MM.1S (cell line): ENCODE measurements around the gene VPS26A.
A peak's percentile ranks its signal among the peaks of the same experiment; 100 is the strongest.

Experiments used
- DNase-seq: peaks from one replicate; pipeline ENCODE4 v3.0.0-alpha.2; 2015
- H2AFZ ChIP-seq: fragments of 300-600 bp; sonication (generic); 2 replicates; pipeline ENCODE4 v1.6.0; 2016; ENCODE audit warnings: antibody characterized with exemption, low read length
- H3F3A ChIP-seq: fragments of 300-600 bp; sonication (generic); 2 replicates; pipeline ENCODE4 v1.6.1; 2016; ENCODE audit warnings: mild to moderate bottlenecking, antibody characterized with exemption, low read length, moderate library complexity, mixed read lengths; ENCODE audit not compliant: insufficient read depth
- H3K27ac ChIP-seq: fragments of 300-600 bp; sonication (generic); 2 replicates; pipeline ENCODE4 v1.5.1; 2016; ENCODE audit warnings: mild to moderate bottlenecking, low read length
- H3K27me3 ChIP-seq: fragments of 300-600 bp; sonication (generic); replicated peaks from 2 replicates; pipeline ENCODE4 v1.6.0; 2016; ENCODE audit warnings: low read length; ENCODE audit not compliant: insufficient read depth
- H3K36me3 ChIP-seq: fragments of 300-600 bp; sonication (generic); replicated peaks from 2 replicates; pipeline ENCODE4 v1.6.1; 2016; ENCODE audit warnings: mild to moderate bottlenecking, low read length, mixed read lengths; ENCODE audit not compliant: insufficient read depth
- H3K4me1 ChIP-seq: fragments of 300-600 bp; sonication (generic); 2 replicates; pipeline ENCODE4 v1.6.1; 2016; ENCODE audit warnings: low read length, mixed read lengths
- H3K4me2 ChIP-seq: fragments of 300-600 bp; sonication (generic); 2 replicates; pipeline ENCODE4 v1.6.0; 2016; ENCODE audit warnings: low read depth, low read length
- H3K4me3 ChIP-seq: fragments of 300-600 bp; sonication (generic); 2 replicates; pipeline ENCODE4 v1.5.1; 2016; ENCODE audit warnings: low read length, mixed read lengths
- H3K79me2 ChIP-seq: fragments of 300-600 bp; sonication (generic); 2 replicates; pipeline ENCODE4 v1.6.1; 2016; ENCODE audit warnings: mixed run types, low read length, mixed read lengths
- H3K9ac ChIP-seq: fragments of 300-600 bp; sonication (generic); 2 replicates; pipeline ENCODE4 v1.6.1; 2016; ENCODE audit warnings: low read length, mixed read lengths
- H3K9me2 ChIP-seq: fragments of 300-600 bp; sonication (generic); replicated peaks from 2 replicates; pipeline ENCODE4 v1.6.1; 2016; ENCODE audit warnings: mild to moderate bottlenecking, low read length, mixed read lengths; ENCODE audit not compliant: insufficient read depth
- H3K9me3 ChIP-seq: fragments of 300-600 bp; sonication (generic); replicated peaks from 2 replicates; pipeline ENCODE4 v1.6.1; 2016; ENCODE audit warnings: mild to moderate bottlenecking, low read length, mixed read lengths; ENCODE audit not compliant: insufficient read depth
- H4K20me1 ChIP-seq: fragments of 300-600 bp; sonication (generic); 2 replicates; pipeline ENCODE4 v1.6.1; 2016; ENCODE audit warnings: mild to moderate bottlenecking, low read length, moderate library complexity, mixed read lengths; ENCODE audit not compliant: insufficient read depth
- CTCF ChIP-seq: fragments of 300-600 bp; sonication (generic); IDR thresholded peaks from 2 replicates; pipeline ENCODE4 v1.5.1; 2016; ENCODE audit warnings: antibody characterized with exemption, low read length, mixed read lengths
- EZH2 ChIP-seq: fragments of 300-600 bp; sonication (generic); optimal IDR thresholded peaks from 2 replicates; pipeline ENCODE3; 2017; ENCODE audit warnings: low read depth, mild to moderate bottlenecking, antibody characterized with exemption, low read length, mixed read lengths
- EZH2phosphoT487 ChIP-seq: fragments of 300-600 bp; sonication (generic); IDR thresholded peaks from 2 replicates; pipeline ENCODE4 v1.6.1; 2018; ENCODE audit warnings: antibody characterized with exemption, low read length

The VPS26A gene

GRCh38 chr10:69089638-69090599 is 34.1 kb upstream of the VPS26A start:
- no peaks in the 10 kb centered on the region for H3K27me3 ChIP-seq
- peaks cover 35% of the 10 kb centered on the region for H3K4me1 ChIP-seq
- peak overlapping the region; percentile 77 for H3K4me3 ChIP-seq
- TF ChIP-seq EZH2phosphoT487: no peak
- no peak for TF ChIP-seq CTCF
- no peak for TF ChIP-seq EZH2
- H3F3A ChIP-seq: peaks cover 57% of the 10 kb centered on the region
- no peak overlapping the region for H2AFZ ChIP-seq
- H4K20me1 ChIP-seq: peaks cover 6% of the 10 kb centered on the region; the same call in 1 of the 2 replicates
- peak overlapping the region; percentile 97 for H3K4me2 ChIP-seq
- no peaks in the 10 kb centered on the region for H3K36me3 ChIP-seq
- peak overlapping the region; percentile 95 for H3K27ac ChIP-seq
- peak; percentile 82 for DNase-seq
- H3K9me3 ChIP-seq: no peaks in the 10 kb centered on the region
- H3K9ac ChIP-seq: peak overlapping the region; percentile 95
- H3K79me2 ChIP-seq: peaks cover 68% of the 10 kb centered on the region
- no peaks in the 10 kb centered on the region for H3K9me2 ChIP-seq

- peaks cover 35% of the 10 kb centered on the region for H3K4me1 ChIP-seq
- TF ChIP-seq EZH2: no peak
- no peak for TF ChIP-seq CTCF
- TF ChIP-seq EZH2phosphoT487: no peak
- peak overlapping the region; percentile 95 for H3K9ac ChIP-seq
- H3K9me2 ChIP-seq: no peaks in the 10 kb centered on the region
- H3K79me2 ChIP-seq: peaks cover 75% of the 10 kb centered on the region
- no peaks in the 10 kb centered on the region for H3K36me3 ChIP-seq
- peak overlapping the region; percentile 97 for H3K4me2 ChIP-seq
- no peaks in the 10 kb centered on the region for H3K9me3 ChIP-seq
- no peak overlapping the region for H2AFZ ChIP-seq
- peaks cover 10% of the 10 kb centered on the region; the same call in 1 of the 2 replicates for H4K20me1 ChIP-seq
- peaks cover 57% of the 10 kb centered on the region for H3F3A ChIP-seq
- DNase-seq: no peak
- H3K4me3 ChIP-seq: peak overlapping the region; percentile 77
- no peaks in the 10 kb centered on the region for H3K27me3 ChIP-seq
- H3K27ac ChIP-seq: peak overlapping the region; percentile 95
These were observed 33.3 kb upstream of the VPS26A start for GRCh38 chr10:69090685-69091084.

- Histone ChIP-seq H3K27ac (peak overlapping the region; percentile 95), H3K4me3 (peak overlapping the region; percentile 77), H4K20me1 (peaks cover 12% of the 10 kb centered on the region; the same call in 1 of the 2 replicates), H3K4me1 (peaks cover 33% of the 10 kb centered on the region), H3K9me2 (no peaks in the 10 kb centered on the region), H3K9ac (peak overlapping the region; percentile 95), H3K4me2 (peak overlapping the region; percentile 97), H3K36me3 (no peaks in the 10 kb centered on the region), H3K79me2 (peaks cover 80% of the 10 kb centered on the region), H3K9me3 (no peaks in the 10 kb centered on the region), H3F3A (peaks cover 60% of the 10 kb centered on the region), H2AFZ (no peak overlapping the region), H3K27me3 (no peaks in the 10 kb centered on the region)
- peak; percentile 41 for DNase-seq
- no peak for TF ChIP-seq CTCF
- no peak for TF ChIP-seq EZH2phosphoT487
- no peak for TF ChIP-seq EZH2
These were observed 32.8 kb upstream of the VPS26A start for GRCh38 chr10:69091143-69091651.
